WTC11 (cell line): ENCODE measurements around the gene FOXJ3. TPM values are rescaled to one million over a fixed set of nuclear protein-coding genes. Genes with fewer than 3 reads are reported as not detected.

Experiments
- ATAC-seq: fragments of 200-7000 bp; cut with Tn5 transposase; 2 replicates; pipeline ENCODE4 v1.10.0; 2021; ENCODE audit warnings: mild to moderate bottlenecking, moderate library complexity
- CTCF ChIA-PET: fragments of 300-600 bp; sonication (Branson Sonifier 250); formaldehyde crosslinking; loops from one replicate; lab custom pipeline; 2021; ENCODE audit warnings: antibody characterized with exemption; lab: Charles Lee
- POLR2A ChIA-PET: fragments of 350-600 bp; sonication (Branson Sonifier 250); formaldehyde crosslinking; loops from one replicate; lab custom pipeline; 2021; ENCODE audit warnings: antibody characterized with exemption; lab: Charles Lee
- DNase-seq: peaks from one replicate; pipeline ENCODE4 v3.0.0; 2021; ENCODE audit warnings: low spot score
- H3K27ac Mint-ChIP-seq: 2 replicates; pipeline ENCODE4 v1.8.0; 2021; ENCODE audit warnings: mixed read lengths
- H3K27me3 Mint-ChIP-seq: 2 replicates; pipeline ENCODE4 v1.8.0; 2021; ENCODE audit warnings: low read depth, mild to moderate bottlenecking, moderate library complexity, mixed read lengths
- H3K36me3 Mint-ChIP-seq: 2 replicates; pipeline ENCODE4 v1.8.0; 2021; ENCODE audit warnings: mixed read lengths
- H3K4me1 Mint-ChIP-seq: 2 replicates; pipeline ENCODE4 v1.8.0; 2022; ENCODE audit warnings: mixed read lengths
- H3K4me3 Mint-ChIP-seq: 2 replicates; pipeline ENCODE4 v1.8.0; 2021; ENCODE audit warnings: mild to moderate bottlenecking, moderate library complexity, mixed read lengths
- H3K9me3 Mint-ChIP-seq: 2 replicates; pipeline ENCODE4 v1.8.0; 2021; ENCODE audit warnings: mixed read lengths
- CBFB ChIP-seq: sonication (generic); formaldehyde crosslinking; IDR thresholded peaks from 2 replicates; pipeline ENCODE4 v1.8.1; 2022; ENCODE audit warnings: mild to moderate bottlenecking, low read depth, missing genetic modification reagents
- HMGXB4 ChIP-seq: sonication (generic); formaldehyde crosslinking; IDR thresholded peaks from 2 replicates; pipeline ENCODE4 v1.8.1; 2023; ENCODE audit warnings: mild to moderate bottlenecking, moderate library complexity, missing genetic modification reagents
- KAT7 ChIP-seq: sonication (generic); formaldehyde crosslinking; IDR thresholded peaks from 2 replicates; pipeline ENCODE4 v1.8.1; 2023; ENCODE audit warnings: missing genetic modification reagents, mild to moderate bottlenecking, borderline replicate concordance
- MAX ChIP-seq: sonication (generic); formaldehyde crosslinking; IDR thresholded peaks from 2 replicates; pipeline ENCODE4 v1.8.0; 2022; ENCODE audit warnings: mild to moderate bottlenecking, missing genetic modification reagents
- PRRX2 ChIP-seq: fragments of 250-450 bp; sonication (Bioruptor Pico); IDR thresholded peaks from 2 replicates; pipeline ENCODE4 v1.8.0; 2021; ENCODE audit warnings: mild to moderate bottlenecking
- RELA ChIP-seq: sonication (generic); formaldehyde crosslinking; IDR thresholded peaks from 2 replicates; pipeline ENCODE4 v1.8.1; 2022; ENCODE audit warnings: missing genetic modification reagents, mild to moderate bottlenecking, borderline replicate concordance
- ZNF396 ChIP-seq: fragments of 250-450 bp; sonication (Bioruptor Pico); IDR thresholded peaks from 2 replicates; pipeline ENCODE4 v1.8.0; 2021; ENCODE audit warnings: mild to moderate bottlenecking, moderate library complexity, borderline replicate concordance
- ZNF532 ChIP-seq: fragments of 250-450 bp; sonication (Bioruptor Pico); IDR thresholded peaks from 2 replicates; pipeline ENCODE4 v1.9.0; 2021; ENCODE audit warnings: mild to moderate bottlenecking, borderline replicate concordance
- total RNA-seq: library from RNA; stranded (reverse); gene quantifications from 3 replicates; pipeline ENCODE4 v1.2.3, GENCODE V29; 2021
- TF ChIP-seq, protein P1 (sequence below): sonication (generic); formaldehyde crosslinking; IDR thresholded peaks from 2 replicates; pipeline ENCODE4 v1.8.0; 2023; ENCODE audit warnings: missing genetic modification reagents, mild to moderate bottlenecking, borderline replicate concordance

The FOXJ3 gene
- total RNA-seq, 1 experiment from 2014 or later: 43.3 TPM

- TF ChIP-seq KAT7 (no peak), MAX (CRISPR knock-in tag) (no peak)
- TF ChIP-seq, protein P1, sequence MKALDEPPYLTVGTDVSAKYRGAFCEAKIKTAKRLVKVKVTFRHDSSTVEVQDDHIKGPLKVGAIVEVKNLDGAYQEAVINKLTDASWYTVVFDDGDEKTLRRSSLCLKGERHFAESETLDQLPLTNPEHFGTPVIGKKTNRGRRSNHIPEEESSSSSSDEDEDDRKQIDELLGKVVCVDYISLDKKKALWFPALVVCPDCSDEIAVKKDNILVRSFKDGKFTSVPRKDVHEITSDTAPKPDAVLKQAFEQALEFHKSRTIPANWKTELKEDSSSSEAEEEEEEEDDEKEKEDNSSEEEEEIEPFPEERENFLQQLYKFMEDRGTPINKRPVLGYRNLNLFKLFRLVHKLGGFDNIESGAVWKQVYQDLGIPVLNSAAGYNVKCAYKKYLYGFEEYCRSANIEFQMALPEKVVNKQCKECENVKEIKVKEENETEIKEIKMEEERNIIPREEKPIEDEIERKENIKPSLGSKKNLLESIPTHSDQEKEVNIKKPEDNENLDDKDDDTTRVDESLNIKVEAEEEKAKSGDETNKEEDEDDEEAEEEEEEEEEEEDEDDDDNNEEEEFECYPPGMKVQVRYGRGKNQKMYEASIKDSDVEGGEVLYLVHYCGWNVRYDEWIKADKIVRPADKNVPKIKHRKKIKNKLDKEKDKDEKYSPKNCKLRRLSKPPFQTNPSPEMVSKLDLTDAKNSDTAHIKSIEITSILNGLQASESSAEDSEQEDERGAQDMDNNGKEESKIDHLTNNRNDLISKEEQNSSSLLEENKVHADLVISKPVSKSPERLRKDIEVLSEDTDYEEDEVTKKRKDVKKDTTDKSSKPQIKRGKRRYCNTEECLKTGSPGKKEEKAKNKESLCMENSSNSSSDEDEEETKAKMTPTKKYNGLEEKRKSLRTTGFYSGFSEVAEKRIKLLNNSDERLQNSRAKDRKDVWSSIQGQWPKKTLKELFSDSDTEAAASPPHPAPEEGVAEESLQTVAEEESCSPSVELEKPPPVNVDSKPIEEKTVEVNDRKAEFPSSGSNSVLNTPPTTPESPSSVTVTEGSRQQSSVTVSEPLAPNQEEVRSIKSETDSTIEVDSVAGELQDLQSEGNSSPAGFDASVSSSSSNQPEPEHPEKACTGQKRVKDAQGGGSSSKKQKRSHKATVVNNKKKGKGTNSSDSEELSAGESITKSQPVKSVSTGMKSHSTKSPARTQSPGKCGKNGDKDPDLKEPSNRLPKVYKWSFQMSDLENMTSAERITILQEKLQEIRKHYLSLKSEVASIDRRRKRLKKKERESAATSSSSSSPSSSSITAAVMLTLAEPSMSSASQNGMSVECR: no peak
Observed at GRCh38 chr1:42179900-42180329, 155.1 kb downstream of the FOXJ3 start (continued).

DNA sequence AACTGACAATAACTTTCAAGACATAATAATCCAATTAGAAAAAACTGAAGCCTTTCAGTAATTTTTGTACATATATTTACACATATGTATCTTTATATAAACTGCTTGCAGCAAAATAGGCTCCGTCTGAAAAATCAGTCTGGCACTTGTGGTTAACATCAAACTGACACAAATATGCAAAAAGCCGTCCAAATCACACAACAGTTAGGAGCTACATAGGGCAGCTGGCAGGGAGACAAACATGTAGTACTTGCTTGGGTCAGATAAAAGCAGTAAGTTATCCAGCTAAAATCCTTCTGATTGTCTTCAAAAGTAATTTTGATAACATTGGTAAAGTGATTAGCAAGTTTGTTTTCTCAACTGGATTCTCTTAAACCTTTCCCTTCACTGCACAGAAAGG is 155.8 kb downstream of the FOXJ3 start:
- CTCF ChIA-PET: no interaction called here
- no peak for ATAC-seq

More for the DNA sequence above, 155.8 kb downstream of the FOXJ3 start:
- Mint-ChIP-seq H3K9me3 (no peaks in the 10 kb centered on the region), H3K27me3 (no peaks in the 10 kb centered on the region), H3K36me3 (peaks cover 9% of the 10 kb centered on the region; the same call in 1 of the 2 replicates), H3K27ac (no peak overlapping the region), H3K4me3 (no peak overlapping the region), H3K4me1 (peaks cover 10% of the 10 kb centered on the region)
- POLR2A ChIA-PET: no interaction called here
- TF ChIP-seq ZNF396 (no peak), RELA (CRISPR knock-in tag) (no peak), CBFB (CRISPR knock-in tag) (no peak), HMGXB4 (CRISPR knock-in tag) (no peak), PRRX2 (CRISPR knock-in tag) (no peak), ZNF532 (CRISPR knock-in tag) (no peak)
- DNase-seq: no peak
